Calu3 (cell line): ENCODE data around the gene MS4A13. TPM values are rescaled to one million over a fixed set of nuclear protein-coding genes. Genes with fewer than 3 reads are reported as not detected.

Source experiments
- Bru-seq: library from RNA; stranded (reverse); fragments of 400-500 nt; gene quantifications from one replicate; lab custom pipeline; 2021; lab: Mats Ljungman, UMichigan
- BruChase-seq, 2 experiments: library from RNA; stranded (reverse); fragments of 400-500 nt; gene quantifications; one replicate each; lab custom pipeline; 2021; lab: Mats Ljungman, UMichigan
- BruUV-seq: library from RNA; stranded (reverse); fragments of 400-500 nt; replicated peaks from 2 replicates; lab custom pipeline; 2021; lab: Mats Ljungman, UMichigan
- CTCF ChIA-PET: fragments of 300-600 bp; sonication (Branson Sonifier 250); formaldehyde crosslinking; loops from one replicate; lab custom pipeline; 2022; ENCODE audit warnings: antibody characterized with exemption; lab: Charles Lee
- DNase-seq: peaks from one replicate; pipeline ENCODE4 v3.0.0; 2022
- H3K27ac Mint-ChIP-seq: one replicate; pipeline ENCODE4 v1.8.0; 2022; ENCODE audit warnings: mixed read lengths; ENCODE audit not compliant: unreplicated experiment
- H3K27me3 Mint-ChIP-seq: one replicate; pipeline ENCODE4 v1.8.0; 2022; ENCODE audit warnings: mixed read lengths; ENCODE audit not compliant: unreplicated experiment
- H3K36me3 Mint-ChIP-seq: one replicate; pipeline ENCODE4 v1.8.0; 2022; ENCODE audit warnings: mild to moderate bottlenecking, moderate library complexity, mixed read lengths; ENCODE audit not compliant: insufficient read depth, unreplicated experiment
- H3K4me1 Mint-ChIP-seq: one replicate; pipeline ENCODE4 v1.8.0; 2022; ENCODE audit warnings: mild to moderate bottlenecking, low read depth, mixed read lengths; ENCODE audit not compliant: unreplicated experiment
- H3K4me3 Mint-ChIP-seq: one replicate; pipeline ENCODE4 v1.8.0; 2022; ENCODE audit warnings: mild to moderate bottlenecking, low read depth, moderate library complexity, mixed read lengths; ENCODE audit not compliant: unreplicated experiment
- H3K9me3 Mint-ChIP-seq: one replicate; pipeline ENCODE4 v1.8.0; 2022; ENCODE audit warnings: low read depth, mixed read lengths; ENCODE audit not compliant: unreplicated experiment
- CTCF ChIP-seq: fragments of 200-600 bp; IDR thresholded peaks from one replicate; pipeline ENCODE4 v1.8.0; 2022; ENCODE audit warnings: antibody characterized with exemption; ENCODE audit not compliant: unreplicated experiment
- intact Hi-C: fragments of 100-400 bp; cut with micrococcal nuclease; formaldehyde crosslinking; loops from one replicate; pipeline ENCODE4 v1.10.0; 2022; ENCODE audit not compliant: unreplicated experiment
- long read RNA-seq: library from polyadenylated mRNA; stranded (forward); transcript quantifications from one replicate; pipeline ENCODE4 v2.0.0, GENCODE V29; 2022
- total RNA-seq: library from RNA; stranded (reverse); gene quantifications from 2 replicates; pipeline ENCODE4 v1.2.3, GENCODE V29; 2022

The MS4A13 gene
- total RNA-seq (not detected in 2 replicates), Bru-seq, nascent RNA (percentile 7 among the genes with signal in this experiment), BruChase-seq, experiment 1, labeled RNA remaining after a 6-hour chase (not detected), BruChase-seq, experiment 2, labeled RNA remaining after a 2-hour chase (not detected)
- long read RNA-seq, result 0 reads

DNA sequence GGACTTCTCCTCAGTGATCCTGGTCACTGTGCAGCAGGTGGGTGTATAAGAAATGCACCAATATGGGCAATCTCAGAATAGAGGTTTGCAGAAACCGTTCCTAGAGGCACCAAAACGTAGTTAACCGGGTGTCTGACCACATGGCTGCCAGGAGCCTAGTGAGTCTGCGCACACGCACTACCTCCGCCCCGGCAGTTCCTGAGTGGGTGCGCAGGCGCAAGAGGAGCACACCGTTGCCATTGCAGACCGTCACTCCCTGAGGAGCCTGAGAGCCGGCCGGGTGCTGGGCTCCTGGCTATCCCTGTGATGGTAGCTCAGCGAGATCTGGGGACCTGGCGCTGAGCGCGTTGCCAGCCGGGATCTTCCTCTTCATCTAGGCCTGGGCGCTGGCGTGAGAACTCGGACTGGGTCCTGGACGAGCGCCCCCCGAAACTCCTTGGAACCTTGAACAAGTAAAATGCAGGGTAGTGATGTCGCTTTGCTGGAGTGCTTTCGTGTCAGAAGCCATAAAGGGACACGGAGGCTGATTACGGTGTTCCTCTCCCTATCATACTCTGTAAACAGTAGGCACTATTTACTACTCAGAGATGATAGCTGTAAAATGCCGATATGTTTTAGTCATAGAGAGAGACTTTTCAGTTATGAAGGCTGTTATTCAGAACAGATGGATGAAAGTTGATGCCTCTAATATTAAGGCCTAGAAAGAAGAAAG is at the start of gene MS4A13:
Gene MS4A13, plus strand, starts transcription at position 249 of the 712 bp plus-strand sequence. CDS start 2,692 bp downstream, outside the sequence.
- BruUV-seq, result no TSS peak
- Mint-ChIP-seq H3K4me1 (no peaks in the 10 kb centered on the region), H3K27me3 (no peaks in the 10 kb centered on the region), H3K36me3 (no peaks in the 10 kb centered on the region), H3K27ac (no peak within 1 kb of the TSS), H3K9me3 (peaks cover 6% of the 10 kb centered on the region), H3K4me3 (no peak within 1 kb of the TSS)
- no peak for DNase-seq
- CTCF ChIA-PET, result no interaction called here
- TF ChIP-seq CTCF, result no peak
- intact Hi-C loops, result no loop called here

- intact Hi-C loops, result loop anchor here (5.0 kb wide), 1 partner anchor 97 kb away; no protein-coding TSS in a partner anchor
- H3K4me1 Mint-ChIP-seq, result no peaks in the 10 kb centered on the region
- BruUV-seq, result no TSS peak
Measured at GRCh38 chr11:60468829-60469228, 46.4 kb upstream of the MS4A13 start.

GRCh38 chr11:60469723-60470122 is 45.5 kb upstream of the MS4A13 start:
- no peak overlapping the region for H3K4me3 Mint-ChIP-seq
- BruUV-seq, result no TSS peak
- TF ChIP-seq CTCF, result no peak
- CTCF ChIA-PET, result no interaction called here
- no peak for DNase-seq
- H3K27me3 Mint-ChIP-seq, result no peaks in the 10 kb centered on the region
- intact Hi-C loops, result loop anchor here (5.0 kb wide), 1 partner anchor 97 kb away; no protein-coding TSS in a partner anchor
- no peaks in the 10 kb centered on the region for H3K4me1 Mint-ChIP-seq
- no peaks in the 10 kb centered on the region for H3K36me3 Mint-ChIP-seq
- H3K9me3 Mint-ChIP-seq, result peaks cover 3% of the 10 kb centered on the region
- no peak overlapping the region for H3K27ac Mint-ChIP-seq

More at GRCh38 chr11:60468829-60469228, 46.4 kb upstream of the MS4A13 start:
- DNase-seq, result no peak
- no peak for TF ChIP-seq CTCF
- CTCF ChIA-PET, result no interaction called here
- H3K27me3 Mint-ChIP-seq, result no peaks in the 10 kb centered on the region
- H3K27ac Mint-ChIP-seq, result no peak overlapping the region
- H3K9me3 Mint-ChIP-seq, result peaks cover 3% of the 10 kb centered on the region
- H3K4me3 Mint-ChIP-seq, result no peak overlapping the region
- no peaks in the 10 kb centered on the region for H3K36me3 Mint-ChIP-seq

GRCh38 chr11:60477035-60477445 is 38.2 kb upstream of the MS4A13 start:
- no TSS peak for BruUV-seq
- H3K27ac Mint-ChIP-seq, result no peak overlapping the region
- no peak for TF ChIP-seq CTCF
- H3K4me3 Mint-ChIP-seq, result no peak overlapping the region
- no peak for DNase-seq
- peaks cover 4% of the 10 kb centered on the region for H3K9me3 Mint-ChIP-seq
- H3K36me3 Mint-ChIP-seq, result no peaks in the 10 kb centered on the region
- H3K27me3 Mint-ChIP-seq, result peaks cover 21% of the 10 kb centered on the region
- no peaks in the 10 kb centered on the region for H3K4me1 Mint-ChIP-seq
- intact Hi-C loops, result no loop called here
- CTCF ChIA-PET, result interaction anchor here (1.9 kb wide), 1 partner anchor 114 kb away, joined by 5 read pairs; no protein-coding TSS in a partner anchor
